HepG2 (cell line): ENCODE measurements around the gene PTPRO. TPM values are rescaled to one million over a fixed set of nuclear protein-coding genes. Genes with fewer than 3 reads are reported as not detected.

ENCODE experiments used
- ATAC-seq: fragments of 200-7000 bp; cut with Tn5 transposase; 3 replicates; pipeline ENCODE4 v1.9.1; 2020; ENCODE audit warnings: mild to moderate bottlenecking, moderate library complexity
- BruUV-seq: library from RNA; stranded (reverse); fragments of 400-500 nt; replicated peaks from 2 replicates; lab custom pipeline; 2021; lab: Mats Ljungman, UMichigan
- CTCF ChIA-PET: fragments of 300-600 bp; formaldehyde crosslinking; extraction: SDS; loops from one replicate; lab custom pipeline; 2021; ENCODE audit warnings: low total read pairs, inconsistent platforms, low intra/inter-chr PET ratio; lab: Yijun Ruan, JAX
- POLR2A ChIA-PET: fragments of 350-600 bp; sonication (Branson Sonifier 250); formaldehyde crosslinking; loops from one replicate; lab custom pipeline; 2020; ENCODE audit warnings: antibody characterized with exemption, inconsistent platforms; lab: Yijun Ruan, JAX
- DNase-seq: peaks from one replicate; pipeline ENCODE4 v3.0.0-alpha.2; 2015; ENCODE audit warnings: low spot score
- FAIRE-seq: peaks from 3 replicates; lab custom pipeline; 2011; peaks lifted over from hg19 to GRCh38; lab: Jason Lieb, UNC
- H2AFZ ChIP-seq: one replicate; pipeline ENCODE4 v1.6.1; 2011; ENCODE audit warnings: low read length, inconsistent platforms
- H3K27ac ChIP-seq: fragments of 300-600 bp; 3 replicates; pipeline ENCODE4 v1.8.0; 2011; ENCODE audit warnings: mixed run types, mild to moderate bottlenecking, mixed read lengths, low read length, inconsistent platforms; ENCODE audit not compliant: insufficient read depth; ENCODE audit errors: extremely low read length
- H3K27me3 ChIP-seq, 2 experiments: fragments of 200-600 bp in 1 of 2; 2 replicates in 1 of 2; 3 replicates in 1 of 2; pipeline versions ENCODE4 v1.6.0 to v1.8.0; 2011; ENCODE audit warnings: low read length in 2 of 2, mild to moderate bottlenecking in 2 of 2, moderate library complexity in 2 of 2, inconsistent platforms in 1 of 2; ENCODE audit not compliant: insufficient read depth in 2 of 2, control insufficient read depth in 1 of 2
- H3K36me3 ChIP-seq, 2 experiments: fragments of 200-600 bp in 1 of 2; replicated peaks in 1 of 2; 2 replicates in 1 of 2; 3 replicates in 1 of 2; pipeline versions ENCODE4 v1.5.1 to v1.8.0; 2011; ENCODE audit warnings: low read length in 2 of 2, inconsistent platforms in 1 of 2; ENCODE audit not compliant: insufficient read depth in 2 of 2, control insufficient read depth in 1 of 2
- H3K4me1 ChIP-seq: 2 replicates; pipeline ENCODE4 v1.5.1; 2012; ENCODE audit warnings: low read length, inconsistent platforms; ENCODE audit not compliant: insufficient read depth
- H3K4me2 ChIP-seq: 2 replicates; pipeline ENCODE4 v1.6.0; 2011; ENCODE audit warnings: low read depth, low read length, inconsistent platforms
- H3K4me3 ChIP-seq, 3 experiments: fragments of 200-600 bp in 1 of 3; sonication (generic), shearing (Covaris generic) in 1 of 3; replicated peaks in 1 of 3; 2 replicates each; pipeline ENCODE4 v1.5.1; 2011 to 2016; ENCODE audit warnings: low read length in 3 of 3, inconsistent platforms in 2 of 3, low read depth in 2 of 3, mild to moderate bottlenecking in 2 of 3, control low read depth in 1 of 3, mixed read lengths in 1 of 3; ENCODE audit not compliant: insufficient read depth in 1 of 3
- H3K79me2 ChIP-seq: one replicate; pipeline ENCODE4 v1.6.1; 2011; ENCODE audit warnings: low read length, inconsistent platforms; ENCODE audit not compliant: insufficient read depth
- H3K9ac ChIP-seq: 2 replicates; pipeline ENCODE4 v1.6.0; 2011; ENCODE audit warnings: mild to moderate bottlenecking, low read depth, low read length, inconsistent platforms; ENCODE audit not compliant: insufficient read depth
- H3K9me3 ChIP-seq: 2 replicates; pipeline ENCODE4 v1.5.1; 2012; ENCODE audit warnings: mild to moderate bottlenecking, low read length
- H4K20me1 ChIP-seq: 2 replicates; pipeline ENCODE4 v1.6.0; 2011; ENCODE audit warnings: inconsistent platforms, mild to moderate bottlenecking, low read length, moderate library complexity; ENCODE audit not compliant: insufficient read depth
- ASH2L ChIP-seq: fragments of 300-600, 200-600 bp; sonication (generic); IDR thresholded peaks from 2 replicates; pipeline ENCODE4 v1.7.0; 2017; ENCODE audit warnings: low read depth, mild to moderate bottlenecking, moderate library complexity, mixed read lengths, low read length; ENCODE audit not compliant: insufficient read length
- CENPBD1 ChIP-seq: sonication (generic); formaldehyde crosslinking; IDR thresholded peaks from 2 replicates; pipeline ENCODE4 v1.8.0; 2022; ENCODE audit warnings: missing genetic modification reagents, low read depth, mild to moderate bottlenecking, borderline replicate concordance
- CENPT ChIP-seq: sonication (generic); formaldehyde crosslinking; IDR thresholded peaks from 2 replicates; pipeline ENCODE4 v1.8.0; 2022; ENCODE audit warnings: low read depth, mild to moderate bottlenecking, moderate library complexity, missing genetic modification reagents
- HDAC2 ChIP-seq: sonication (generic); formaldehyde crosslinking; IDR thresholded peaks from 2 replicates; pipeline ENCODE4 v1.4.0; 2020; ENCODE audit warnings: missing genetic modification reagents
- NFYC ChIP-seq: IDR thresholded peaks from 2 replicates; pipeline ENCODE4 v1.6.1; 2016; ENCODE audit warnings: missing genetic modification reagents, missing compliant biosample characterization
- THAP8 ChIP-seq: sonication (generic); formaldehyde crosslinking; IDR thresholded peaks from 2 replicates; pipeline ENCODE4 v1.5.1; 2020; ENCODE audit warnings: missing genetic modification reagents, mild to moderate bottlenecking, borderline replicate concordance
- ZBTB10 ChIP-seq: sonication (generic); formaldehyde crosslinking; IDR thresholded peaks from 2 replicates; pipeline ENCODE4 v1.4.0; 2020; ENCODE audit warnings: missing genetic modification reagents, borderline replicate concordance
- ZBTB7B ChIP-seq: sonication (generic); formaldehyde crosslinking; IDR thresholded peaks from 2 replicates; pipeline ENCODE4 v1.4.0; 2020; ENCODE audit warnings: missing genetic modification reagents
- WGBS: methylation state at CpG from one replicate; pipeline ENCODE4 v1.1.6; 2017; ENCODE audit warnings: low lambda C conversion rate; 5-methylcytosine and 5-hydroxymethylcytosine counted together
- in situ Hi-C: cut with HindIII; loops from 2 replicates; pipeline ENCODE4 v1.10.0; 2017; ENCODE audit warnings: low pct_unique_long_range_greater_than_20kb; ENCODE audit not compliant: extremely low pct_ligation_motif_present
- intact Hi-C: fragments of 100-400 bp; cut with micrococcal nuclease; formaldehyde crosslinking; loops from one replicate; pipeline ENCODE4 v1.10.0; 2022; ENCODE audit not compliant: unreplicated experiment
- polyA plus RNA-seq, 8 experiments: library from polyadenylated mRNA; depleted of rRNA in 3 of 8; stranded (reverse) in 7 of 8; unstranded in 1 of 8; fragments of >200 nt; fragmentation: Illumina TruSeq in 4 of 8; extraction: Trizol in 4 of 8; gene quantifications; 2 replicates each; pipeline versions ENCODE4 v1.2.1 to v1.2.3, GENCODE V29; 2011 to 2016; ENCODE audit warnings: low read depth in 4 of 8, missing spikeins in 1 of 8, mixed read lengths in 1 of 8; ENCODE audit not compliant: insufficient read depth in 1 of 8
- total RNA-seq, 5 experiments: library from RNA; depleted of rRNA; stranded (reverse); fragments of >200 nt; fragmentation: Illumina TruSeq; extraction: Trizol; gene quantifications; 2 replicates each; pipeline ENCODE4 v1.2.3, GENCODE V29; 2016; ENCODE audit warnings: low read depth in 1 of 5

Gene PTPRO
- total and polyA plus RNA-seq, 2 of the 13 experiments (the other 11 are each of a cell fraction or from before 2014, with no cell fraction given), result 0.04 TPM; not detected in 1

- TF ChIP-seq ZBTB7B (CRISPR knock-in tag) (no peak), ASH2L (peak; percentile 1), HDAC2 (CRISPR knock-in tag) (no peak), NFYC (CRISPR knock-in tag) (no peak), CENPT (CRISPR knock-in tag) (no peak), ZBTB10 (CRISPR knock-in tag) (no peak), CENPBD1 (CRISPR knock-in tag) (no peak), THAP8 (CRISPR knock-in tag) (no peak)
- intact Hi-C loops, result loop anchor here (5.0 kb wide), 1 partner anchor 37 kb away; no protein-coding TSS in a partner anchor
- in situ Hi-C loops, result no loop called here
- H3K36me3 ChIP-seq, result peaks cover 1 to 15% of the 10 kb centered on the region in 2 experiments; a peak in 3 of 5 replicates
- H3K79me2 ChIP-seq, result no peaks in the 10 kb centered on the region
- DNase-seq, result no peak
- peaks cover 68% of the 10 kb centered on the region for H3K4me1 ChIP-seq
- H3K27ac ChIP-seq, result peak overlapping the region; percentile 98
- ChIA-PET POLR2A (interaction anchor here (0.9 to 1.4 kb wide), 7 partner anchors 13 to 282 kb away, joined by 3 to 7 read pairs (median 3); partner anchors contain the start of gene DERA), CTCF (no interaction called here)
- no peak overlapping the region; a peak in 1 of 6 replicates for H3K4me3 ChIP-seq
- H3K9ac ChIP-seq, result peak overlapping the region; percentile 66
- no peaks in the 10 kb centered on the region for H3K27me3 ChIP-seq
- no peak for ATAC-seq
- H4K20me1 ChIP-seq, result no peaks in the 10 kb centered on the region
- no TSS peak for BruUV-seq
- no peaks in the 10 kb centered on the region for H3K9me3 ChIP-seq
- peak overlapping the region; percentile 32; the same call in 1 of the 2 replicates for H3K4me2 ChIP-seq
- no peak for FAIRE-seq
- no peak overlapping the region for H2AFZ ChIP-seq
- 90% methylated on average over 3 of the region's 3 CpGs for WGBS
These were observed 307.5 kb downstream of the PTPRO start for GRCh38 chr12:15629761-15630160.
